Activated T-cell treated with anti-CD3 and anti-CD28 coated beads, Interleukin-2, amount 50 U/mL, for 1 hour (primary cell): Measurements from ENCODE around the gene SLC16A2.

Experiments used
- DNase-seq: peaks from one replicate; pipeline ENCODE4 v3.0.0-alpha.2; 2020

The SLC16A2 gene

DNA sequence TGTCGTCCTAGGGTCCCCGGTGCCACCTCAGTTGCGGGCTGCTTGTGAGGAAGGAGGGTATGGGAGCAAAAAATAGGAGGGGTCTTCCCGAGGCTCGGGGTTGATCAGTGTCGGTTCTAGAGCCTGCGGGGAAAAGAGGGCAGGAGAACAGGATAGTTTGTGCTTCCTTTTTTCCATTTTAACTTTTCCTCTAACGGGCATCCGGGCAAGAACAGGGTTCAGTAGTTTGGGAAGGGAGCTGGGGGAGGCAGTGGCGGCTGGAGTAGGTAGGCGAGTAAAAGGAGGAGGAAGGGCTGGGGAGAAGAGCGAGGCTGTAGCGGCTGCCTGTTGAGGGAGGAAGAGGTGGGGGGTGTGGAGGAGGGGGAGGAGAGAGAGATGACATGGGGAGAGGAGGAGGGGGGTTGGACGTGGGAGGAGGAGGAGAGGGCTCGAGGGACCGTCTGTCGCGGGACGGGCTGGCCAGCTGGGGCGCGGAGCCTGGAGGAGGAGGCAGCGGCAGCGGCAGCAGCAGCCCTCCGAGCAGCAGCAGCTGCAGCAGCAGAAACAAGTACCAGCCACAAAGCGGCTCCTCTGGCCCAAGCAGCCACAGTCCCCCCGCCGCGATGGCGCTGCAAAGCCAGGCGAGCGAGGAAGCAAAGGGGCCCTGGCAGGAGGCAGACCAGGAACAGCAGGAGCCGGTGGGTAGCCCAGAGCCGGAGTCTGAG is at the start of gene SLC16A2:
TSS of gene SLC16A2 (plus strand) at position 458 of the 704 bp plus-strand sequence. CDS start at position 603, 145 bp downstream.
- peak; percentile 41 for DNase-seq

- no peak for DNase-seq
Measured at GRCh38 chrX:74372272-74372671, 49.0 kb upstream of the SLC16A2 start.

DNA sequence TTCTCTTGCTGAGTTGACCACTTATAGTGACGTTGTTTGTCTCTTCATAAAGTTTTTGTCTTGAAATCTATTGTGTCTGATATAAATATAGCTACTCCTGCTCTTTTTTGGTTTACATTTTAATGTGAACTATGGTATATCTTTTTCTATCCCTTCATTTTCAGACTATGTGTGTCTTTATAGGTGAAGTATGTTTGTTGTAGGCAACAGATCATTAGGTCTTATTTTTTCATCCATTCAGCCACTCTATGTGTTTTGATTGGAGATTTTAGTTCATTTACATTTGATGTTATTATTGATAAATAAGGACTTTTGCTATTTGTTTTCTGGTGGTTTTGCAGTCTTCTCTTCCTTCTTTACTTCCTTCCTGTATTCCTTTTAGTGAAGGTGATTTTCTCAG is 44.0 kb upstream of the SLC16A2 start:
- no peak for DNase-seq

DNA sequence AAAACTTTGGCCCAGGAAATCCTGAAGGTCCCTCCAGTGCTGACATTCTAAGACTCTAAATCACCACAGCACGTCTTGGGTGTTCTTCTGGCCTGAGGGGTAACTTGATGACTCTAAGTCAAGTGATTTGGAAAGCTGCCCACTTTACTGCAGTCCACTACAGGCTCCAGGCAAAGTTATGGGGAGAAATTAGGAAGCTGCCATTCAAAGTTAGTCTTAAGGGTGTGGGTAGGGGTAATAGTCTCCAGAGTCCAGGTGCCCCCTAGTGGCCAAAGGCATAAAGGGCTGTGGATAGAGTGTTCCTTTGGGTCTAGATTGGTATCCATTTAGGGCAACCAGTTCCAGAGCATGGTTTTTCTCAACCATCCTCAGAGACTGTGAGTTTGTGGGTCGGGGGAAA is 38.7 kb upstream of the SLC16A2 start:
- peak; percentile 45 for DNase-seq

- DNase-seq = no peak
Measured at GRCh38 chrX:74383611-74384010, 37.7 kb upstream of the SLC16A2 start.

GRCh38 chrX:74389016-74389722 is 32.1 kb upstream of the SLC16A2 start:
- no peak for DNase-seq

GRCh38 chrX:74395556-74395955 is 25.7 kb upstream of the SLC16A2 start:
- no peak for DNase-seq

DNA sequence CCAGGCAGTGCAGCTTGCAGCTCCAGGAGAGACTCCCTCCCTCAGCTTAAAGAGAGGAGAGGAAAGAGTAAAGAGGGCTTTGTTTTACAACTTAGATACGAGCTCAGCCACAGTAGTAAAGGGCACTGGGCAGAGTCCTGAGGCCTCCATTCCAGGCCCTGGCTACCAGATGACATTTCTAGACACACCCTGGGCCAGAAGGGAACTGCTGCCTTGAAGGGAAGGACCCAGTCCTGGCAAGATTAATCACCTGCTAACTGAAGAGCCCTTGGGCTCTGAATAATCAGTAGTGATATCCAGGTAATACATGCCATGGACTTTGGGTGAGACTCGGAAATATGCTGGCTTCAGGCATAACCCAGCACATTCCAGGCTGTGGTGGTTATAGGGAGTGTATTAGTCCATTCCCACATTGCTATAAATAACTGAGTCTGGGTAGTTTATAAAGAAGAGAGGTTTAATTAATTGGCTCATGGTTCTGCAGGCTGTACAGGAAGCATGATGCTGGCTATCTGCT is 15.3 kb upstream of the SLC16A2 start:
- no peak for DNase-seq

GRCh38 chrX:74408304-74408703 is 13.0 kb upstream of the SLC16A2 start:
- no peak for DNase-seq

- no peak for DNase-seq
Measured at GRCh38 chrX:74419864-74420195, 1.5 kb upstream of the SLC16A2 start.

GRCh38 chrX:74420196-74421035 is 877 bp upstream of the SLC16A2 start:
- DNase-seq = peak; percentile 25

DNA sequence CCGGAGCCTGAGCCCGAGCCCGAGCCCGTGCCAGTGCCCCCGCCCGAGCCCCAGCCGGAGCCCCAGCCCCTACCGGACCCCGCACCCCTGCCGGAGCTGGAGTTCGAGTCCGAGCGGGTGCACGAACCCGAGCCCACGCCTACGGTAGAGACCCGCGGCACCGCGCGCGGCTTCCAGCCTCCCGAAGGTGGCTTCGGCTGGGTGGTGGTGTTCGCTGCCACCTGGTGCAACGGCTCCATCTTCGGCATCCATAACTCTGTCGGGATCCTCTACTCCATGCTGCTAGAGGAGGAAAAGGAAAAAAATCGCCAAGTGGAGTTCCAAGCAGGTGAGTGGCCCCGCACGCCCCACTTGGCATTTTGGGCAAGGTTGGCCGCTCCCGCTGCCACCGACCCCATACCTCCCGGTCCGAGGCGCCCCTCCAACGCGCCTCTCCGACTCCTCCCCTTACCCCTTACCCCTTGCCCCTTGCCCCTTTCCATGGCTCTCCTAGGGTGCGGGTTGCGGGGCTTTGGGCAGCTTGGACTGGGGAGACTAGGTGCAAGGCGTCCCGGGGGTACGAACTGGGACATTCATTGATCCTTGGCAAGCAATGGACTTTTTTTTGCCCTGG is 553 bp downstream of the SLC16A2 start:
- DNase-seq = no peak

GRCh38 chrX:74422576-74423288 is 1.4 kb downstream of the SLC16A2 start:
- peak; percentile 21 for DNase-seq

GRCh38 chrX:74423289-74423998 is 2.2 kb downstream of the SLC16A2 start:
- no peak for DNase-seq

GRCh38 chrX:74426071-74426470 is 4.8 kb downstream of the SLC16A2 start:
- no peak for DNase-seq

GRCh38 chrX:74426615-74427014 is 5.3 kb downstream of the SLC16A2 start:
- DNase-seq = no peak

DNA sequence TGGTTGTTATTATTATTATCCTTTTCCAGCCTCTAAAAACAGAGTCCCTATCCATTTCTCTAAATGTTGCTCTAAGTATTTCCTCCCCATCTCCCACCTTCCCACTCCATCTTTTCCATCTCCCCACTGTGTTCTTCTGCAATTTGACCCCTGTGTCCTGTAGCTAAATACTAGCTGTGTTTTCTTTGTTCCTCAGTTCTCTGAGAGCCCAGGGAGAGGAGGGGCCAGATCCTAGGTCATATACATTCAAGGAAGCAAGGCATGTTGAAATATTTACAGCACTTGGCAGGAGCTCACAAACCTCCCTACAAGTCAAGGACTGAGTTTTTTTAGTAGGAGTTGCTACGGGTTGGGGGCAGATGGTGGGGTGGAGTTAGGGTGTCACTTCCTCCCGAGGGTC is 10.5 kb downstream of the SLC16A2 start:
- no peak for DNase-seq

DNA sequence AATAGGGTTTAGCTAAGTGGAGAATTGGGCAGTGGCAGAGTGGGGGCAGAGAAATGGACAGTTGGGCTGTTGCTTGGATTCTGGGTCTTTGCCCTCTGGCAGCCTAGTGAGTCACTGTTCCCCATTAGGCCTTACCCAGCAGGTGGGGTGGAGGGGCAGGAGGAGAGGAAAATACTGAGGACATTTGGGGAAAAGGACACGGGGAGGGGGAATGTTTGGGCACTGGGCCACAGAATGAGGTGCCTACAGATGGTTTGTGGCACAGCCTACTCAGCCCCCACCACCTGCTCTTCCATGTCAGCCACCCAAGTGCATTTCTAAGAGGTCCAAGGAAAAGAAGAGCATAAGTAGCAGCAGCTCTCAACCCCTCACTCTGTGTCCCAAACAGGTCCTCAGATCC is 13.0 kb downstream of the SLC16A2 start:
- DNase-seq = no peak

DNA sequence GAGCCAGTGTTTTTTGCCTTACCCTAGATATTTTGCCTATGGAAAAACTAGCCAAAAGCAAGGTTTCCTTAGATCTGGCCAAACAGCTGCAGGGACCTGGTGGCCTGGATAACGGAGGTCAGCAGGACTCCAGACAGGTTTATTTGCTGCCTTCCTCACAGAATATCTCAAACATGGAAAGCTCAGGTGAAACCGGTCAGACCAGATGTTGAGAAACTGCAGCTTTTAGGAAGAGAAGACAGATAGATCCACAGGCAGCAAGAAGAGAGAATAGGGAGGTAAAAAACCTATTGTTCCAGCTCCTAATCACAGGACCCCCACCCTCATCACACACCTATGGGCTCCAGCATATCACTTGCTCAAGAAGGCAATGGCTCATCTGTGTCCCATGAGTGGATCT is 16.2 kb downstream of the SLC16A2 start:
- DNase-seq = no peak

- no peak for DNase-seq
Measured at GRCh38 chrX:74438764-74439163, 17.5 kb downstream of the SLC16A2 start.

- DNase-seq = no peak
Measured at GRCh38 chrX:74445099-74445498, 23.8 kb downstream of the SLC16A2 start.

DNA sequence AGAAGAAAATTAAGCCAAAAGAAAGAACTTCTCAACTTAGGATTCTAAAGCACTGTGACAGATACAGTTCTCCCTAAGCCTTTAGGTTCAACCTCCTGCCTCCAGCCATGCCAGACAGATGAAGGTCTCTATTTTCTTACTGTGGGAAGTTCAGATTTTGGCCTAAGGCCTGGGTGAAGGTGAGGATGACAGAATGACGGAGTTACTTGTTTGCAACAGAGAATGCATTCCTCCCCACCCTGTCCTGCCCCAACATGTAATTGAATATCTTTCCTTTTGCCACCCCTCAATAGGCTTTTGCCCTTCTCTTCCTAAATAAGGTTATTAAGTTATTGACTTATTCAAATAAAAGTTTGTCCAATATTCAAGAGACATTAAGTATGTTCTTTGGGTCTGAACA is 25.6 kb downstream of the SLC16A2 start:
- DNase-seq = no peak
